WTC11 (cell line): ENCODE measurements around the gene CX3CL1. TPM values are rescaled to one million over a fixed set of nuclear protein-coding genes. Genes with fewer than 3 reads are reported as not detected.

Experiments
- ATAC-seq: fragments of 200-7000 bp; cut with Tn5 transposase; 2 replicates; pipeline ENCODE4 v1.10.0; 2021; ENCODE audit warnings: mild to moderate bottlenecking, moderate library complexity
- CTCF ChIA-PET: fragments of 300-600 bp; sonication (Branson Sonifier 250); formaldehyde crosslinking; loops from one replicate; lab custom pipeline; 2021; ENCODE audit warnings: antibody characterized with exemption; lab: Charles Lee
- POLR2A ChIA-PET: fragments of 350-600 bp; sonication (Branson Sonifier 250); formaldehyde crosslinking; loops from one replicate; lab custom pipeline; 2021; ENCODE audit warnings: antibody characterized with exemption; lab: Charles Lee
- DNase-seq: peaks from one replicate; pipeline ENCODE4 v3.0.0; 2021; ENCODE audit warnings: low spot score
- H3K27ac Mint-ChIP-seq: 2 replicates; pipeline ENCODE4 v1.8.0; 2021; ENCODE audit warnings: mixed read lengths
- H3K27me3 Mint-ChIP-seq: 2 replicates; pipeline ENCODE4 v1.8.0; 2021; ENCODE audit warnings: low read depth, mild to moderate bottlenecking, moderate library complexity, mixed read lengths
- H3K36me3 Mint-ChIP-seq: 2 replicates; pipeline ENCODE4 v1.8.0; 2021; ENCODE audit warnings: mixed read lengths
- H3K4me1 Mint-ChIP-seq: 2 replicates; pipeline ENCODE4 v1.8.0; 2022; ENCODE audit warnings: mixed read lengths
- H3K4me3 Mint-ChIP-seq: 2 replicates; pipeline ENCODE4 v1.8.0; 2021; ENCODE audit warnings: mild to moderate bottlenecking, moderate library complexity, mixed read lengths
- H3K9me3 Mint-ChIP-seq: 2 replicates; pipeline ENCODE4 v1.8.0; 2021; ENCODE audit warnings: mixed read lengths
- ARID4B ChIP-seq: sonication (generic); formaldehyde crosslinking; IDR thresholded peaks from 2 replicates; pipeline ENCODE4 v1.8.0; 2023; ENCODE audit warnings: missing genetic modification reagents, mild to moderate bottlenecking, borderline replicate concordance
- ATF3 ChIP-seq: sonication (generic); formaldehyde crosslinking; conservative IDR thresholded peaks from 2 replicates; pipeline ENCODE4 v1.8.1; 2022; ENCODE audit warnings: mild to moderate bottlenecking, missing genetic modification reagents
- CBFB ChIP-seq: sonication (generic); formaldehyde crosslinking; IDR thresholded peaks from 2 replicates; pipeline ENCODE4 v1.8.1; 2022; ENCODE audit warnings: mild to moderate bottlenecking, low read depth, missing genetic modification reagents
- EMX1 ChIP-seq: fragments of 250-450 bp; sonication (Bioruptor Pico); IDR thresholded peaks from 2 replicates; pipeline ENCODE4 v1.8.0; 2021; ENCODE audit warnings: mild to moderate bottlenecking
- ERG ChIP-seq: fragments of 250-450 bp; sonication (Bioruptor Pico); IDR thresholded peaks from 2 replicates; pipeline ENCODE4 v1.8.0; 2021; ENCODE audit warnings: mild to moderate bottlenecking
- HMGA2 ChIP-seq: fragments of 250-450 bp; sonication (Bioruptor Pico); IDR thresholded peaks from 2 replicates; pipeline ENCODE4 v1.4.0; 2021; ENCODE audit warnings: mild to moderate bottlenecking, moderate library complexity
- IRF2 ChIP-seq: sonication (generic); formaldehyde crosslinking; IDR thresholded peaks from 2 replicates; pipeline ENCODE4 v1.8.0; 2022; ENCODE audit warnings: low read depth, missing genetic modification reagents, borderline replicate concordance
- JAZF1 ChIP-seq: fragments of 250-450 bp; sonication (Bioruptor Pico); IDR thresholded peaks from 2 replicates; pipeline ENCODE4 v1.9.0; 2021; ENCODE audit warnings: moderate library complexity, mild to moderate bottlenecking, inconsistent platforms
- NR2C2 ChIP-seq: sonication (generic); formaldehyde crosslinking; IDR thresholded peaks from 2 replicates; pipeline ENCODE4 v1.8.0; 2022; ENCODE audit warnings: mild to moderate bottlenecking, missing genetic modification reagents
- PRRX2 ChIP-seq: fragments of 250-450 bp; sonication (Bioruptor Pico); IDR thresholded peaks from 2 replicates; pipeline ENCODE4 v1.8.0; 2021; ENCODE audit warnings: mild to moderate bottlenecking
- RORB ChIP-seq: fragments of 250-450 bp; sonication (Bioruptor Pico); IDR thresholded peaks from 2 replicates; pipeline ENCODE4 v1.9.0; 2021; ENCODE audit warnings: mild to moderate bottlenecking
- USF1 ChIP-seq: sonication (generic); formaldehyde crosslinking; IDR thresholded peaks from 2 replicates; pipeline ENCODE4 v1.8.0; 2022; ENCODE audit warnings: mild to moderate bottlenecking, missing genetic modification reagents
- ZBTB43 ChIP-seq: sonication (generic); formaldehyde crosslinking; IDR thresholded peaks from 2 replicates; pipeline ENCODE4 v1.8.1; 2023; ENCODE audit warnings: mild to moderate bottlenecking, missing genetic modification reagents
- ZNF232 ChIP-seq: sonication (generic); formaldehyde crosslinking; IDR thresholded peaks from 2 replicates; pipeline ENCODE4 v1.8.0; 2022; ENCODE audit warnings: mild to moderate bottlenecking, missing genetic modification reagents
- ZNF317 ChIP-seq: sonication (generic); formaldehyde crosslinking; IDR thresholded peaks from 2 replicates; pipeline ENCODE4 v1.8.1; 2023; ENCODE audit warnings: low read depth, mild to moderate bottlenecking, moderate library complexity, missing genetic modification reagents, borderline replicate concordance
- ZNF396 ChIP-seq: fragments of 250-450 bp; sonication (Bioruptor Pico); IDR thresholded peaks from 2 replicates; pipeline ENCODE4 v1.8.0; 2021; ENCODE audit warnings: mild to moderate bottlenecking, moderate library complexity, borderline replicate concordance
- ZNF512 ChIP-seq: sonication (generic); formaldehyde crosslinking; IDR thresholded peaks from 2 replicates; pipeline ENCODE4 v1.8.1; 2022; ENCODE audit warnings: missing genetic modification reagents, borderline replicate concordance
- total RNA-seq: library from RNA; stranded (reverse); gene quantifications from 3 replicates; pipeline ENCODE4 v1.2.3, GENCODE V29; 2021
- TF ChIP-seq, protein P1 (sequence below): fragments of 250-450 bp; sonication (Bioruptor Pico); conservative IDR thresholded peaks from 2 replicates; pipeline ENCODE4 v1.9.0; 2021; ENCODE audit warnings: mild to moderate bottlenecking
- TF ChIP-seq, protein P2 (sequence below): sonication (generic); formaldehyde crosslinking; IDR thresholded peaks from 2 replicates; pipeline ENCODE4 v1.8.0; 2022; ENCODE audit warnings: mild to moderate bottlenecking, missing genetic modification reagents

CX3CL1 gene
- total RNA-seq, 1 experiment from 2014 or later = 1.2 TPM

GRCh38 chr16:57347858-57348257 lies 24.4 kb upstream of the CX3CL1 start:
- ChIA-PET POLR2A (no interaction called here), CTCF (interaction anchor here (0.6 to 1.2 kb wide), 2 partner anchors 33 to 69 kb away, joined by 4 to 5 read pairs; no protein-coding TSS in a partner anchor)
- no peak for DNase-seq
- Mint-ChIP-seq H3K27ac (no peak overlapping the region), H3K27me3 (peaks cover 4% of the 10 kb centered on the region), H3K4me3 (no peak overlapping the region), H3K36me3 (no peaks in the 10 kb centered on the region), H3K4me1 (no peaks in the 10 kb centered on the region), H3K9me3 (peaks cover 5% of the 10 kb centered on the region)
- no peak for ATAC-seq
- TF ChIP-seq CBFB (CRISPR knock-in tag) (no peak), EMX1 (CRISPR knock-in tag) (no peak), ZNF232 (CRISPR knock-in tag) (no peak), NR2C2 (no peak), USF1 (CRISPR knock-in tag) (no peak), ZNF512 (CRISPR knock-in tag) (no peak), ZNF317 (CRISPR knock-in tag) (no peak), ZBTB43 (CRISPR knock-in tag) (no peak), IRF2 (no peak)
- TF ChIP-seq, protein P1, sequence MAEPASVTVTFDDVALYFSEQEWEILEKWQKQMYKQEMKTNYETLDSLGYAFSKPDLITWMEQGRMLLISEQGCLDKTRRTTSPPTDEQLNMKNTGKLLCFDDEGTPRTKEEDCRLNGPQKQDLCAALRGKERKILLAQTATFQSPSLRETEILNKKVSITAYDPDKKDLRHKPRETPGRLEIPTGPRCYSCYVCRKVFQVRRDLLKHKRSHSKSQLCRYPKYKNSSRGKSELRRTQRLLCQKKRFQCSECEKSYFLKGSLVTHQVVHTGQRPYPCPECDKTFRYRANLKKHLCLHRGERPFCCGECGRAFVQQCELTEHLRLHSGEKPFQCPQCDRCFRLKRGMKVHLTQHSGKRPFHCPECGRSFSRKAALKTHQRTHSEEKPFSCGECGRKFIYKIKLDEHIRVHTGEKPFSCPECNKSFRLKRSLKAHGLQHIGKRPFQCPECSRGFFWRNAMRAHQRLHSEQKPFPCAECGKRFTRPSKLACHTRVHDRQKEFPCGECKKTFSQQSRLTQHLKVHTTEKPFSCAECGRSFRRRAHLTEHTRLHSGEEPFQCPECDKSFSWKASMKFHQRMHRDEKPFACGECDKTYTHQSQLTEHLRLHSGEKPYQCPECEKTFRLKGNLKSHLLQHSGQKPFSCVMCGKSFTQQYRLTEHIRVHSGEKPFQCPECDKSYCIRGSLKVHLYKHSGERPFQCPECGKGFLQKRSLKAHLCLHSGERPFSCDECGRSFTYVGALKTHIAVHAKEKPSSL (CRISPR knock-in tag) = no peak

GRCh38 chr16:57348327-57348726 lies 24.0 kb upstream of the CX3CL1 start:
- Mint-ChIP-seq H3K9me3 (peaks cover 5% of the 10 kb centered on the region), H3K4me1 (no peaks in the 10 kb centered on the region), H3K36me3 (no peaks in the 10 kb centered on the region), H3K27me3 (peaks cover 4% of the 10 kb centered on the region), H3K27ac (no peak overlapping the region), H3K4me3 (no peak overlapping the region)
- ChIA-PET CTCF (interaction anchor here (0.6 to 1.2 kb wide), 2 partner anchors 34 to 69 kb away, joined by 4 to 5 read pairs; no protein-coding TSS in a partner anchor), POLR2A (no interaction called here)
- DNase-seq (no peak), ATAC-seq (no peak)
- no peak for TF ChIP-seq ERG (CRISPR knock-in tag)
- TF ChIP-seq ATF3 = no peak
- no peak for TF ChIP-seq PRRX2
- TF ChIP-seq RORB (CRISPR knock-in tag) = no peak
- no peak for TF ChIP-seq JAZF1 (CRISPR knock-in tag)
- no peak for TF ChIP-seq ZNF396
- no peak for TF ChIP-seq ARID4B
- TF ChIP-seq ZNF512 (CRISPR knock-in tag) = no peak
- no peak for TF ChIP-seq HMGA2 (CRISPR knock-in tag)
- TF ChIP-seq, protein P2, sequence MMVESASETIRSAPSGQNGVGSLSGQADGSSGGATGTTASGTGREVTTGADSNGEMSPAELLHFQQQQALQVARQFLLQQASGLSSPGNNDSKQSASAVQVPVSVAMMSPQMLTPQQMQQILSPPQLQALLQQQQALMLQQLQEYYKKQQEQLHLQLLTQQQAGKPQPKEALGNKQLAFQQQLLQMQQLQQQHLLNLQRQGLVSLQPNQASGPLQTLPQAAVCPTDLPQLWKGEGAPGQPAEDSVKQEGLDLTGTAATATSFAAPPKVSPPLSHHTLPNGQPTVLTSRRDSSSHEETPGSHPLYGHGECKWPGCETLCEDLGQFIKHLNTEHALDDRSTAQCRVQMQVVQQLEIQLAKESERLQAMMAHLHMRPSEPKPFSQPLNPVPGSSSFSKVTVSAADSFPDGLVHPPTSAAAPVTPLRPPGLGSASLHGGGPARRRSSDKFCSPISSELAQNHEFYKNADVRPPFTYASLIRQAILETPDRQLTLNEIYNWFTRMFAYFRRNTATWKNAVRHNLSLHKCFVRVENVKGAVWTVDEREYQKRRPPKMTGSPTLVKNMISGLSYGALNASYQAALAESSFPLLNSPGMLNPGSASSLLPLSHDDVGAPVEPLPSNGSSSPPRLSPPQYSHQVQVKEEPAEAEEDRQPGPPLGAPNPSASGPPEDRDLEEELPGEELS (CRISPR knock-in tag) = no peak
